Ovary (tissue), 3 donors: ENCODE measurements around the gene DEPDC5.

ENCODE experiments used
- CTCF ChIP-seq, 3 donors: fragments of 450-650 bp in 2 of 3; fragments of 200-600 bp in 1 of 3; IDR thresholded peaks; one replicate each; pipeline versions ENCODE4 v1.5.1 to v1.8.0; 2016 to 2022; ENCODE audit warnings: antibody characterized with exemption in 3 of 3, mild to moderate bottlenecking in 1 of 3
- POLR2A ChIP-seq: fragments of 450-650 bp; IDR thresholded peaks from one replicate; pipeline ENCODE4 v1.6.1; 2017; ENCODE audit warnings: antibody characterized with exemption, mild to moderate bottlenecking, moderate library complexity
- donor health status: DM: no; HTN: no; CAD: no.

GRCh38 chr22:31752096-31752847, 1.5 kb upstream of the DEPDC5 start:
- TF ChIP-seq CTCF (IDR thresholded peaks at IDR 0.05) = no peak
- TF ChIP-seq POLR2A = no peak
